ENCODE results near the gene PHF21B.
"Not testable (repeated sequence)": the region's sequence is repeated elsewhere in the genome, so short reads cannot be mapped to it uniquely, and the experiment has no call there.

The PHF21B gene

GRCh38 chr22:44965171-44965570 is 44.6 kb downstream of the PHF21B start:
- FAIRE-seq: no peak
- DNase-seq (ENCODE audit: insufficient read length, low spot score): no peak

DNA sequence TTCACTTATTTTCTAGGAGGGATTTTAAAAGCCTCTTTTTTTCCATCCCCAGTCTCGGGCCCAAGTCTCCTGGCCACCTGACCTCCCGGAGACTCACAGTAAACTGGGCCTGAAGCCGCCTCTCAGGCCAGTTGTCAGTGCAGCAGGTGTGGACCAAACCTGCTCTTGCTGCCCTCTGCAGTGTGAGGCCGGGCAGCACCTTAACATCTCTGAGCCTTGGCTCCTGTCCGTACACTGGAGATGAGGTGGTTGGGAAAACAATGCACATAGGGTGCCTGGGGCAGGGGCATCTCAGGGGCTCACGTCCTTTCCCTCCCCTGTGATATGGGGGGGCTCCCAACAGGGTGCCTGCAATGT is 45.1 kb downstream of the PHF21B start:
- FAIRE-seq (no peak), DNase-seq (ENCODE audit: insufficient read length, low spot score) (no peak)

- FAIRE-seq: no peak
- no peak for DNase-seq (ENCODE audit: insufficient read length, low spot score)
Measured at GRCh38 chr22:44963832-44964721, 45.7 kb downstream of the PHF21B start.

- no peak for FAIRE-seq
- no peak for DNase-seq (ENCODE audit: insufficient read length, low spot score)
Measured at GRCh38 chr22:44962741-44963454, 46.9 kb downstream of the PHF21B start.

- DNase-seq (ENCODE audit: insufficient read length, low spot score); FAIRE-seq: not testable (repeated sequence)
Measured at GRCh38 chr22:44961682-44962081, 48.1 kb downstream of the PHF21B start.

GRCh38 chr22:44956840-44957767 is 52.7 kb downstream of the PHF21B start:
- FAIRE-seq (no peak), DNase-seq (ENCODE audit: insufficient read length, low spot score) (no peak)

GRCh38 chr22:44955102-44955501 is 54.7 kb downstream of the PHF21B start:
- DNase-seq (ENCODE audit: insufficient read length, low spot score): no peak
- FAIRE-seq: no peak

DNA sequence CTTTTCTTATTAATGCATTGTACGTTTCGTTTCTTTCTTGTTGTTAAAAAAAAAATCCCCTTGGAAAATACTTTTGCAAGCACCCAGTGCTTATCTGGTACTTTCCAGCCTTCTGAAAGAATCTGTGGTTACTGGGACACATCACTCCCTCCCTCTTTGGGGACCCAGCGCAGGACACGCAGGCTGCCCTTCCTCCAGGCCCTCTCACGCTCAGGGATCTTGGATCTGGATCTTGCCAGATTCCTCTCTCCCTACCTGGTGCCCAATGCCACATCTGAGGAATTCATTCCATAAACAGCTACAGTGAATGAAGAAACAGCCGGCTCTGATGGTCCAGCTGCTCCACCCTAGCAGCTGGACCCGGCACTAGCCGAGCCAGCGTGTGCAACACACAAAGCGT is 55.7 kb downstream of the PHF21B start:
- DNase-seq (ENCODE audit: insufficient read length, low spot score) (no peak), FAIRE-seq (no peak)

- DNase-seq (ENCODE audit: insufficient read length, low spot score) (no peak), FAIRE-seq (no peak)
Measured at GRCh38 chr22:44952863-44953746, 56.7 kb downstream of the PHF21B start.

DNA sequence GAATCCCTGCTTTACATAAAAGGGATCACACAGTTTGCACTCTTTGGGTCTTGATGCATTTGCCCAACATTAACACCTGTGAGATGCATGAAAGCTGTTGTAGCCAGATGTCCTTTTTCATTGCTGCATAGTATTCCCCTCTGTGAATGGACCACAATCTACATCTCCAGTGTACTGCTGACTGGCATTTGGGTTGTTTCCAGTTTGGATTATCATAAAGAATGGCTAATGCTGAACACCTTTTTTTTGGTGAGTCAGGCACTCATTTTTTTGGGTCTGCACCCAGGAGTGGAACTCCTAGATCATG is 58.3 kb downstream of the PHF21B start:
- no peak for DNase-seq (ENCODE audit: insufficient read length, low spot score)
- no peak for FAIRE-seq

DNA sequence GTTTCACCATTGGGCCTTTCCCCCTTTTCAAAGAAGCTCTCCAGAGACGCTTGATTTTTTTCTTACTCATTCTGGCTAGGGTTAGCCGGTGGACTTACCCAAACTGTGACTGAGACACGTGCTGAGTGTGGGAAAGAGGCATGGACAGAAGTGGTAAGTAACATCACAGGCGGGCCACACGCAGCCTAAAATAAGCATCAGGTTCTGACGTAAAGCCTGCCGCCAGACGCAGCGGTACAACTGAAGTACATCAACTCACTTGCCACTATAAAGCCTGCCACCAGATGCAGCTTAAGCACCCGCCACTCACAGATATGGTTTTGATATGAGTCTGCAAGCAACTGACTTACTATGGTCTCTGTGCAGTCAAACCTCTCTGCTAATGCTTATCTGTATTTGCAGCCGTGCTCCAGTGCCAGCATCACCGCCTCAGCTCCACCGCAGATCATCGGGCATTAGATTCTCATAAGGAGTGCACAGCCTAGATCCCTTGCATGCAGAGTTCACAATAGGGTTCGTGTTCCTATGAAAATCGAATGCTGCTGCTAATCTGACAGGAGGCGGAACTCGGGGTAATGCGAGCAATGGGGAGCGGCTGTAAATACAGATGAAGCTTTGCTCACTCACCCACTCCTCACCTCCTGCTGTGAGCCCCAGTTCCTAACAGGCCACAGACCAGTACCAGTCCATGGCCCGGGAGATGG is 58.8 kb downstream of the PHF21B start:
- FAIRE-seq: no peak
- no peak for DNase-seq (ENCODE audit: insufficient read length, low spot score)

DNA sequence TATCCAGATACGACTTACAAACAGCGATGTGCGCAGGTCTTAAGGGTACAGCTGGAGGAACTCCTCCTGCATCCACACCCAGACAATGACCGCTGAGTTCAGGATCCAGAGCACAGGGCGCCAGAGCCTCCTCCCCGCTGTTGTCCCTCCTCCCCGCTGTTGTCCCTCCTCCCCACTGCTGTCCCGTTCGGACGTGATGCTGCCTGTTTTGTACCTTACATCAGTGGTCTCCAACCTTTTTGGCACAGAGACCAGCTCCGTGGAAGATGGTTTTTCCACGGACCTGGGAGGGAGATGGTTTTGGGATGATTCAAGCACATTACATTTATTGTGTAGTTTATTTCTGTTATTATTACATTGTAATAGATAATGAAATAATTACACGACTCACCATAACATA is 62.0 kb downstream of the PHF21B start:
- DNase-seq (ENCODE audit: insufficient read length, low spot score) (no peak), FAIRE-seq (no peak)

DNA sequence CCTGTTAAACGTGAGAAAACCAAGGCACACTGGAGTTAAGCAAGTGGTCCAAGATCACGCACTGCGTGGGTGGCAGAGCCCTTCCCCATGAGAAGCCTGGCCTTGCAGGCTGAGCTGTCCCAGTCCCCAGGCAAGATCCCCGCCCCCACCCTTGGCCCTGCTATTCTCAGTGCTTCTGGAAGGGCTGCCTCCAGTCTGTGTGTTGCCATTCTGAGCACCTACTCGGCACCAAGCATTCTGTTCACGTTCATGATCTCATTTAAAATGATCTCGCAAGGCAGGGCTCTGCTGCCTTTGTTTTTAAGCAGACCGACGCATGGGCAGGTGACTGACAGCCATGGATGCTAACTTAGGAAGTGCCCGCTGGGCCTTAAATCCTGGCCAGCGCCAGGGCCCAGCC is 62.8 kb downstream of the PHF21B start:
- DNase-seq (ENCODE audit: insufficient read length, low spot score) (no peak), FAIRE-seq (no peak)

- FAIRE-seq (no peak), DNase-seq (ENCODE audit: insufficient read length, low spot score) (no peak)
Measured at GRCh38 chr22:44944883-44945601, 64.8 kb downstream of the PHF21B start.

DNA sequence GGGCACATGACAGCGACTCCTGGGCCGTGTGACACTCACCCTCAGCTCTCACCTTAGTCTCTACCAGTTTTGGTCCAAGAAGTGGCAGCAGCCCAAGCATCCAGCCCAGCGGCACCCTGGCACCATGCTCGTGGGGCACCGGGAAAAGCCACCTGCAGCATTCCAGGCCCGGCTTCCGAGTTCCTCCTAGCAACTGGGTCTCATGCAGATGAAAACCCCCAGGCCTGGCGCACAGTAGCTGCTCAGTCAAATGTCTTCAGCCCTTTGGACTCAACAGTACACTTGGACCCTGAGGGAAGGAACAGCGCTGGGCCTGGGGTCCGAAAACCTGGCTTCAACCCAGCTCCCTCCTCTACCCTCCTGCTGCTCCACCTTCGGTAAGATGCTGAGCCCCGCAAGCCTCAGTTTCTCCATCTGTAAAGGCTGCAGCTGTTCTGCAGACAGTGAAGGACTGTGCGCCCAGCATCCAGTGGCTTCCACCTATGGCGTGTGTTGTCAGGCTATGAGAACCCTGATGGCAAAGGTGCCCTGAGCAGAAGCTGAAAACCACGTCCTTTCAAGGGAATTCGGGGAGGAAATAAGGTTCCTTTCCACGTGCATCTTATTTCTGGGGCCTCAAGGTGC is 66.0 kb downstream of the PHF21B start:
- DNase-seq (ENCODE audit: insufficient read length, low spot score) (no peak), FAIRE-seq (no peak)

- FAIRE-seq (no peak), DNase-seq (ENCODE audit: insufficient read length, low spot score) (no peak)
Measured at GRCh38 chr22:44942979-44943700, 66.7 kb downstream of the PHF21B start.

DNA sequence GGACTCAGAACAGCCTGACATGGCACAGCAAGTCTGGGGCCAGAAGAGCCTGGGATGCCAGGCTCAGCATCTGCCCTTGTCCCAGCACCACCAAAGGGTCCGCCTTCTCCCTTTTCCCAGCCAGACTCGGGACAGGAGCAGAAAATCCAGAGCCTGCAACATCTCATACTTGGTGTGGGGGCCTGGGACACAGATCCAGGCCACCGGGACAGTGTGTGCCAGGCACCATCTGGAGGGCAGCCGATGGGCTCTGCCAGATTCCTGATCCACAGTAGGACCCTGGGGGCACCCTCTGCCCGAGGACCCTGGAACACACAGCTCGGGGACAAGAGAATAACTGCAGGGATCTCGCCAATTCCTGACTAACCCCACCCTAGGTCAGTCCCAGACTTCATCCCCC is 67.7 kb downstream of the PHF21B start:
- DNase-seq (ENCODE audit: insufficient read length, low spot score) (no peak), FAIRE-seq (no peak)

GRCh38 chr22:44941207-44941606 is 68.6 kb downstream of the PHF21B start:
- no peak for DNase-seq (ENCODE audit: insufficient read length, low spot score)
- FAIRE-seq: no peak
